K562 (cell line): Measurements from ENCODE around the gene EDDM13. TPM values are rescaled to one million over a fixed set of nuclear protein-coding genes. Genes with fewer than 3 reads are reported as not detected.

ENCODE experiments used
- ATF2 ChIP-seq: sonication (generic); formaldehyde crosslinking; IDR thresholded peaks from 2 replicates; pipeline ENCODE4 v1.8.1; 2022; ENCODE audit warnings: missing genetic modification reagents
- BACH1 ChIP-seq: fragments of 200-800 bp; sonication (Bioruptor generic); IDR thresholded peaks from 2 replicates; pipeline ENCODE4 v1.6.1; 2016; ENCODE audit warnings: missing genetic modification characterization, missing compliant biosample characterization
- E2F1 ChIP-seq: sonication (generic); formaldehyde crosslinking; IDR thresholded peaks from 2 replicates; pipeline ENCODE4 v1.8.1; 2023; ENCODE audit warnings: mild to moderate bottlenecking, missing genetic modification reagents, moderate library complexity
- GTF2F1 ChIP-seq: IDR thresholded peaks from 2 replicates; pipeline ENCODE4 v1.6.1; 2011; ENCODE audit warnings: low read depth, low read length, improper control_type of control experiment
- HCFC1 ChIP-seq: IDR thresholded peaks from 2 replicates; pipeline ENCODE4 v1.6.1; 2012; ENCODE audit warnings: low read depth, low read length, improper control_type of control experiment
- KDM5B ChIP-seq: fragments of 200-600 bp; sonication (generic); IDR thresholded peaks from 2 replicates; pipeline ENCODE4 v1.6.1; 2012; ENCODE audit warnings: low read depth, mild to moderate bottlenecking, moderate library complexity, low read length, control low read depth, inconsistent platforms; ENCODE audit not compliant: insufficient replicate concordance
- NR2C2 ChIP-seq, 2 experiments: fragments of 200-800 bp in 1 of 2; sonication (Bioruptor generic) in 1 of 2; sonication (generic) in 1 of 2; formaldehyde crosslinking in 1 of 2; IDR thresholded peaks; 2 replicates each; pipeline versions ENCODE4 v1.6.1 to v1.8.0; 2016 to 2022; ENCODE audit warnings: mild to moderate bottlenecking in 1 of 2, missing compliant biosample characterization in 1 of 2, missing genetic modification characterization in 1 of 2, missing genetic modification reagents in 1 of 2
- PHB ChIP-seq: fragments of 250-450 bp; sonication (Bioruptor Pico); IDR thresholded peaks from 2 replicates; pipeline ENCODE4 v1.5.0; 2021
- RFX1 ChIP-seq: fragments of 450-650 bp; IDR thresholded peaks from 2 replicates; pipeline ENCODE4 v1.6.1; 2016; ENCODE audit warnings: mild to moderate bottlenecking, moderate library complexity
- TBP ChIP-seq: optimal IDR thresholded peaks from 2 replicates; pipeline ENCODE3; 2011; ENCODE audit warnings: low read depth, low read length, improper control_type of control experiment
- ZBTB12 ChIP-seq: fragments of 250-450 bp; sonication (Bioruptor Pico); IDR thresholded peaks from 2 replicates; pipeline ENCODE4 v1.4.0; 2020
- ZBTB2 ChIP-seq: fragments of 450-650 bp; IDR thresholded peaks from 2 replicates; pipeline ENCODE4 v1.6.1; 2016; ENCODE audit warnings: antibody characterized with exemption
- ZFX ChIP-seq: sonication (generic); formaldehyde crosslinking; IDR thresholded peaks from 2 replicates; pipeline ENCODE4 v1.8.0; 2022; ENCODE audit warnings: mild to moderate bottlenecking, missing genetic modification reagents, moderate library complexity
- ZNF197 ChIP-seq: fragments of 200-800 bp; sonication (Bioruptor generic); IDR thresholded peaks from 2 replicates; pipeline ENCODE4 v1.6.1; 2016; ENCODE audit warnings: low read depth, missing genetic modification characterization, missing compliant biosample characterization
- ZNF311 ChIP-seq: fragments of 250-450 bp; sonication (Bioruptor Pico); IDR thresholded peaks from 2 replicates; pipeline ENCODE4 v1.4.0; 2020; ENCODE audit warnings: mild to moderate bottlenecking, moderate library complexity
- ZNF592 ChIP-seq: fragments of 450-650 bp; IDR thresholded peaks from 2 replicates; pipeline ENCODE4 v1.6.1; 2017; ENCODE audit warnings: antibody characterized with exemption, mild to moderate bottlenecking
- polyA plus RNA-seq, 8 experiments: library from polyadenylated mRNA; depleted of rRNA in 4 of 8; stranded (reverse) in 5 of 8; unstranded in 3 of 8; fragments of >200 nt; fragmentation: Nextera tagmentation in 2 of 8; fragmentation: Illumina TruSeq in 1 of 8; extraction: Ambion mirVana in 2 of 8; extraction: Trizol in 1 of 8; gene quantifications; 2 replicates each; pipeline versions ENCODE4 v1.2.1 to v1.2.3, GENCODE V29; 2011 to 2014; ENCODE audit warnings: inconsistent platforms in 1 of 8, missing spikeins in 1 of 8
- total RNA-seq, 7 experiments: library from RNA; depleted of rRNA in 6 of 7; stranded (reverse); fragments of >200 nt in 6 of 7; fragmentation: Illumina TruSeq in 2 of 7; extraction: Trizol in 2 of 7; gene quantifications; 2 replicates each; pipeline versions ENCODE4 v1.2.1 to v1.2.3, GENCODE V29; 2011 to 2021; ENCODE audit warnings: low replicate concordance in 1 of 7

The EDDM13 gene
- total and polyA plus RNA-seq, 9 of the 15 experiments (the other 6 are each of a cell fraction or from before 2014, with no cell fraction given): 2.0 to 7.7 (median 4.1) TPM

- TF ChIP-seq ZNF311 (CRISPR knock-in tag): peak; percentile 74
- peak; percentile 72; the same call in 1 of the 2 replicates for TF ChIP-seq BACH1 (tag)
- TF ChIP-seq RFX1: peak; percentile 100
- peak; percentile 84 for TF ChIP-seq ZFX (CRISPR knock-in tag)
- TF ChIP-seq KDM5B: peak; percentile 54
- peak; percentile 34; the same call in 1 of the 2 replicates for TF ChIP-seq GTF2F1
- no peak for TF ChIP-seq PHB
- peak; percentile 91; the same call in 1 of the 2 replicates for TF ChIP-seq ZNF197 (CRISPR knock-in tag)
- TF ChIP-seq TBP: peak; percentile 58
- peak; percentile 85 for TF ChIP-seq ZBTB12 (CRISPR knock-in tag)
- TF ChIP-seq NR2C2 (CRISPR knock-in tag; IDR thresholded peaks at IDR 0.05): peak; percentile 96
- TF ChIP-seq NR2C2 (tag; IDR thresholded peaks at IDR 0.05): peak; percentile 100
- no peak for TF ChIP-seq E2F1 (CRISPR knock-in tag)
- peak; percentile 81 for TF ChIP-seq ZBTB2
- peak; percentile 77 for TF ChIP-seq ZNF592
- peak; percentile 41; the same call in 1 of the 2 replicates for TF ChIP-seq ATF2 (CRISPR knock-in tag)
- peak; percentile 90 for TF ChIP-seq HCFC1
Observed at GRCh38 chr19:56314381-56315076, 42.0 kb downstream of the EDDM13 start, which contains the start of gene ZSCAN5A (continued).
